Keratinocyte (primary cell): ENCODE measurements around the gene MRPL39. TPM values are rescaled to one million over a fixed set of nuclear protein-coding genes. Genes with fewer than 3 reads are reported as not detected.
A peak's percentile ranks its signal among the peaks of the same experiment; 100 is the strongest.

Source experiments
- DNase-seq: peaks from one replicate; pipeline ENCODE4 v3.0.0-alpha.2; 2011; ENCODE audit warnings: low read depth, missing footprints, low spot score
- FAIRE-seq: peaks from 2 replicates; lab custom pipeline; 2011; peaks lifted over from hg19 to GRCh38; lab: Jason Lieb, UNC
- H2AFZ ChIP-seq: 2 replicates; pipeline ENCODE4 v1.6.0; 2012; ENCODE audit warnings: low read length, control low read depth, inconsistent platforms; ENCODE audit not compliant: control insufficient read depth
- H3K27ac ChIP-seq: 2 replicates; pipeline ENCODE4 v1.5.1; 2011; ENCODE audit warnings: low read length; ENCODE audit not compliant: control insufficient read depth, insufficient read depth
- H3K27me3 ChIP-seq: 3 replicates; pipeline ENCODE4 v1.6.0; 2011; ENCODE audit warnings: low read length; ENCODE audit not compliant: control insufficient read depth, insufficient read depth; ENCODE audit errors: extremely low read depth
- H3K36me3 ChIP-seq, 2 experiments: 2 replicates in 1 of 2; 3 replicates in 1 of 2; pipeline ENCODE4 v1.5.1; 2011; ENCODE audit warnings: low read length in 2 of 2, mild to moderate bottlenecking in 1 of 2; ENCODE audit not compliant: control insufficient read depth in 2 of 2, insufficient read depth in 2 of 2; ENCODE audit errors: extremely low read depth in 1 of 2
- H3K4me1 ChIP-seq: 3 replicates; pipeline ENCODE4 v1.5.1; 2011; ENCODE audit warnings: low read length; ENCODE audit not compliant: control insufficient read depth, insufficient read depth; ENCODE audit errors: extremely low read depth
- H3K4me2 ChIP-seq: 3 replicates; pipeline ENCODE4 v1.6.0; 2011; ENCODE audit warnings: low read depth, low read length; ENCODE audit not compliant: control insufficient read depth, insufficient read depth; ENCODE audit errors: extremely low read depth
- H3K4me3 ChIP-seq, 3 experiments: fragments of 200-600 bp in 1 of 3; sonication (generic) in 1 of 3; 2 replicates in 2 of 3; 3 replicates in 1 of 3; pipeline ENCODE4 v1.5.1; 2011 to 2016; ENCODE audit warnings: low read length in 3 of 3, mild to moderate bottlenecking in 3 of 3, control low read depth in 2 of 3, inconsistent platforms in 1 of 3, low read depth in 1 of 3, mixed read lengths in 1 of 3, mixed run types in 1 of 3, moderate library complexity in 1 of 3; ENCODE audit not compliant: control insufficient read depth in 2 of 3, insufficient read depth in 2 of 3; ENCODE audit errors: extremely low read depth in 1 of 3
- H3K79me2 ChIP-seq: 2 replicates; pipeline ENCODE4 v1.6.0; 2012; ENCODE audit warnings: low read length; ENCODE audit not compliant: control insufficient read depth, insufficient read depth
- H3K9ac ChIP-seq: 3 replicates; pipeline ENCODE4 v1.6.0; 2011; ENCODE audit warnings: low read length; ENCODE audit not compliant: control insufficient read depth, insufficient read depth; ENCODE audit errors: extremely low read depth
- H3K9me1 ChIP-seq: 3 replicates; pipeline ENCODE4 v1.6.0; 2011; ENCODE audit warnings: low read length; ENCODE audit not compliant: control insufficient read depth, insufficient read depth; ENCODE audit errors: extremely low read depth
- H3K9me3 ChIP-seq: 2 replicates; pipeline ENCODE4 v1.5.1; 2012; ENCODE audit warnings: low read depth, low read length; ENCODE audit not compliant: control insufficient read depth
- H4K20me1 ChIP-seq: 3 replicates; pipeline ENCODE4 v1.6.0; 2011; ENCODE audit warnings: low read length; ENCODE audit not compliant: control insufficient read depth, insufficient read depth; ENCODE audit errors: extremely low read depth
- CTCF ChIP-seq, 3 experiments: IDR thresholded peaks in 1 of 3; conservative IDR thresholded peaks in 1 of 3; optimal IDR thresholded peaks in 1 of 3; 2 replicates in 2 of 3; 3 replicates in 1 of 3; pipeline versions ENCODE3 to v1.5.1; 2011; ENCODE audit warnings: low read length in 3 of 3, mild to moderate bottlenecking in 3 of 3, moderate library complexity in 2 of 3, control low read depth in 1 of 3, inconsistent platforms in 1 of 3; ENCODE audit not compliant: insufficient read depth in 2 of 3; ENCODE audit errors: extremely low read depth in 1 of 3
- EZH2 ChIP-seq: IDR thresholded peaks from one replicate; pipeline ENCODE4 v1.6.1; 2012; ENCODE audit warnings: inconsistent platforms, mild to moderate bottlenecking, low read length, moderate library complexity
- dilution Hi-C: fragments of 300-500 bp; cut with MboI; formaldehyde crosslinking; loops from one replicate; pipeline ENCODE4 v1.7.0; 2020; ENCODE audit warnings: low sequenced_read_pairs; ENCODE audit not compliant: extremely low pct_ligation_motif_present
- polyA minus RNA-seq, 3 experiments: library from RNA; depleted of rRNA, polyadenylated mRNA; stranded (reverse); fragments of >200 nt; gene quantifications; 1 replicate in 1 of 3; 2 replicates in 1 of 3; 3 replicates in 1 of 3; pipeline ENCODE4 v1.2.3, GENCODE V29; 2011
- polyA plus RNA-seq, 5 experiments: library from polyadenylated mRNA; depleted of rRNA in 3 of 5; stranded (reverse) in 3 of 5; stranded (forward) in 1 of 5; unstranded in 1 of 5; fragments of >200 nt; gene quantifications; 1 replicate in 1 of 5; 2 replicates in 3 of 5; 3 replicates in 1 of 5; pipeline versions ENCODE4 v1.2.1 to v1.2.3, GENCODE V29; 2011 to 2012; ENCODE audit warnings: missing spikeins in 2 of 5, low read depth in 1 of 5, low replicate concordance in 1 of 5

The MRPL39 gene
- polyA plus RNA-seq: 30.1 to 51.4 TPM (median 33.2 TPM) in 3 replicates
- 92.2 TPM for polyA plus RNA-seq (2011; ENCODE audit: low read depth)
- 25.1 and 47.5 TPM in 2 replicates for polyA plus RNA-seq (2011; cell fraction: cytosol; rRNA removed)
- polyA plus RNA-seq (2011; cell fraction: nucleus; rRNA removed): 22.8 and 34.0 TPM in 2 replicates
- polyA plus RNA-seq (2012; ENCODE audit: low replicate concordance): 42.4 and 48.7 TPM in 2 replicates
- polyA minus RNA-seq: 6.2 to 39.6 TPM (median 15.0 TPM) in 3 replicates
- polyA minus RNA-seq (2011; cell fraction: cytosol; rRNA and poly(A)+ RNA removed): 23.2 TPM
- polyA minus RNA-seq (2011; cell fraction: nucleus; rRNA and poly(A)+ RNA removed): 9.3 and 16.5 TPM in 2 replicates

- Histone ChIP-seq H3K9me3 (no peaks in the 10 kb centered on the region), H3K9me1 (no peaks in the 10 kb centered on the region), H4K20me1 (no peaks in the 10 kb centered on the region), H3K4me2 (peak within 1 kb of the TSS; percentile 95), H3K9ac (peak within 1 kb of the TSS; percentile 96), H3K36me3 (peaks cover 4 to 7% of the 10 kb centered on the region in 2 experiments), H3K4me3 (peak within 1 kb of the TSS; percentile 76 to 94 (median 91)), H3K27me3 (no peaks in the 10 kb centered on the region), H3K27ac (peak within 1 kb of the TSS; percentile 86), H3K4me1 (peaks cover 12% of the 10 kb centered on the region), H2AFZ (peak within 1 kb of the TSS; percentile 95), H3K79me2 (peaks cover 25% of the 10 kb centered on the region)
- DNase-seq (peak; percentile 11), FAIRE-seq (no peak)
- peak; percentile 50 to 84 (median 79) for TF ChIP-seq CTCF (optimal IDR thresholded peaks at IDR 0.05 in 1 of 3, IDR thresholded peaks at IDR 0.05 in 1 of 3, conservative IDR thresholded peaks at IDR 0.05 in 1 of 3; ENCODE audit: extremely low read depth in 1 of 3, insufficient read depth in 2 of 3, low read length in 3 of 3)
- TF ChIP-seq EZH2: no peak
- dilution Hi-C loops: no loop called here
Observed at GRCh38 chr21:25607151-25608043, at the start of gene MRPL39. Gene MRPL39 (minus strand): TSS chr21:25607481. CDS start chr21:25607475, 6 bp downstream.

- no peak overlapping the region for H3K4me2 ChIP-seq
- no peak for FAIRE-seq
- TF ChIP-seq CTCF (optimal IDR thresholded peaks at IDR 0.05 in 1 of 3, IDR thresholded peaks at IDR 0.05 in 1 of 3, conservative IDR thresholded peaks at IDR 0.05 in 1 of 3; ENCODE audit: extremely low read depth in 1 of 3, insufficient read depth in 2 of 3, low read length in 3 of 3): no peak
- TF ChIP-seq EZH2: no peak
- H3K36me3 ChIP-seq: no peaks in the 10 kb centered on the region
- no peak overlapping the region for H3K9ac ChIP-seq
- no peak overlapping the region for H3K27ac ChIP-seq
- dilution Hi-C loops: no loop called here
- no peaks in the 10 kb centered on the region for H3K27me3 ChIP-seq
- no peaks in the 10 kb centered on the region for H3K9me1 ChIP-seq
- H2AFZ ChIP-seq: no peak overlapping the region
- H3K79me2 ChIP-seq: no peaks in the 10 kb centered on the region
- no peaks in the 10 kb centered on the region for H4K20me1 ChIP-seq
- H3K4me3 ChIP-seq: no peak overlapping the region
- no peaks in the 10 kb centered on the region for H3K9me3 ChIP-seq
- no peaks in the 10 kb centered on the region for H3K4me1 ChIP-seq
- no peak for DNase-seq
Observed at GRCh38 chr21:25656412-25656811, 49.1 kb upstream of the MRPL39 start.
